Dendritic cell treated with granulocyte-macrophage colony-stimulating factor and Interleukin-4, amounts not matched to agents 40 ng/mL and 50 ng/mL, for 4 days (primary cell): ENCODE results near the gene JARID2.
A peak's percentile ranks its signal among the peaks of the same experiment; 100 is the strongest.
"Not testable (repeated sequence)": the region's sequence is repeated elsewhere in the genome, so short reads cannot be mapped to it uniquely, and the experiment has no call there.

Experiments used
- H3K27ac Mint-ChIP-seq: one replicate; pipeline ENCODE4 v1.8.0; 2022; ENCODE audit warnings: mild to moderate bottlenecking, mixed read lengths
- H3K27me3 Mint-ChIP-seq: one replicate; pipeline ENCODE4 v1.8.0; 2022; ENCODE audit warnings: mild to moderate bottlenecking, mixed read lengths
- H3K36me3 Mint-ChIP-seq: one replicate; pipeline ENCODE4 v1.8.0; 2022; ENCODE audit warnings: low read depth, mixed read lengths
- H3K4me1 Mint-ChIP-seq: one replicate; pipeline ENCODE4 v1.8.0; 2022; ENCODE audit warnings: low read depth, mixed read lengths
- H3K4me3 Mint-ChIP-seq: one replicate; pipeline ENCODE4 v1.8.0; 2022; ENCODE audit warnings: mild to moderate bottlenecking, moderate library complexity, mixed read lengths
- H3K9me3 Mint-ChIP-seq: one replicate; pipeline ENCODE4 v1.8.0; 2022; ENCODE audit warnings: mixed read lengths
- intact Hi-C: fragments of 100-400 bp; cut with micrococcal nuclease; formaldehyde crosslinking; loops from one replicate; pipeline ENCODE4 v1.15.0; 2022

JARID2 gene

GRCh38 chr6:15296249-15296648, 50.4 kb downstream of the JARID2 start:
- H3K36me3 Mint-ChIP-seq: peaks cover 14% of the 10 kb centered on the region
- no peaks in the 10 kb centered on the region for H3K9me3 Mint-ChIP-seq
- H3K4me3 Mint-ChIP-seq: no peak overlapping the region
- H3K4me1 Mint-ChIP-seq: peaks cover 78% of the 10 kb centered on the region
- H3K27ac Mint-ChIP-seq: peak overlapping the region; percentile 8
- no peaks in the 10 kb centered on the region for H3K27me3 Mint-ChIP-seq
- intact Hi-C loops: no loop called here

- H3K36me3 Mint-ChIP-seq: peaks cover 14% of the 10 kb centered on the region
- H3K27me3 Mint-ChIP-seq: no peaks in the 10 kb centered on the region
- H3K4me1 Mint-ChIP-seq: peaks cover 78% of the 10 kb centered on the region
- no peak overlapping the region for H3K4me3 Mint-ChIP-seq
- intact Hi-C loops: no loop called here
- H3K9me3 Mint-ChIP-seq: no peaks in the 10 kb centered on the region
- H3K27ac Mint-ChIP-seq: peak overlapping the region; percentile 8
These were observed 50.9 kb downstream of the JARID2 start for GRCh38 chr6:15296735-15297134.

- H3K27me3 Mint-ChIP-seq, H3K9me3 Mint-ChIP-seq, H3K36me3 Mint-ChIP-seq, H3K27ac Mint-ChIP-seq, intact Hi-C loops, H3K4me3 Mint-ChIP-seq: not testable (repeated sequence)
- H3K4me1 Mint-ChIP-seq: peaks cover 83% of the 10 kb centered on the region
These were observed 51.3 kb downstream of the JARID2 start for GRCh38 chr6:15297167-15297566.

- Mint-ChIP-seq H3K27ac (no peak overlapping the region), H3K36me3 (peaks cover 2% of the 10 kb centered on the region), H3K27me3 (no peaks in the 10 kb centered on the region), H3K4me1 (peaks cover 79% of the 10 kb centered on the region), H3K9me3 (no peaks in the 10 kb centered on the region), H3K4me3 (no peak overlapping the region)
- intact Hi-C loops: no loop called here
These were observed 52.2 kb downstream of the JARID2 start for GRCh38 chr6:15297895-15298590.

GRCh38 chr6:15299430-15300131, 53.7 kb downstream of the JARID2 start:
- Mint-ChIP-seq H3K4me1 (peaks cover 73% of the 10 kb centered on the region), H3K9me3 (no peaks in the 10 kb centered on the region), H3K27ac (peak overlapping the region; percentile 30), H3K4me3 (no peak overlapping the region), H3K36me3 (peaks cover under 1% of the 10 kb centered on the region), H3K27me3 (no peaks in the 10 kb centered on the region)
- intact Hi-C loops: no loop called here

GRCh38 chr6:15301179-15302006, 55.5 kb downstream of the JARID2 start:
- peaks cover 7% of the 10 kb centered on the region for H3K36me3 Mint-ChIP-seq

GRCh38 chr6:15303162-15303919, 57.5 kb downstream of the JARID2 start:
- H3K4me3 Mint-ChIP-seq: no peak overlapping the region
- H3K4me1 Mint-ChIP-seq: peaks cover 76% of the 10 kb centered on the region
- no peaks in the 10 kb centered on the region for H3K27me3 Mint-ChIP-seq
- H3K36me3 Mint-ChIP-seq: peaks cover 7% of the 10 kb centered on the region
- H3K9me3 Mint-ChIP-seq: no peaks in the 10 kb centered on the region
- intact Hi-C loops: no loop called here
- no peak overlapping the region for H3K27ac Mint-ChIP-seq

More at GRCh38 chr6:15301179-15302006, 55.5 kb downstream of the JARID2 start:
- no peak overlapping the region for H3K27ac Mint-ChIP-seq
- intact Hi-C loops: no loop called here
- H3K4me3 Mint-ChIP-seq: no peak overlapping the region
- H3K4me1 Mint-ChIP-seq: peaks cover 81% of the 10 kb centered on the region
- H3K9me3 Mint-ChIP-seq: no peaks in the 10 kb centered on the region
- no peaks in the 10 kb centered on the region for H3K27me3 Mint-ChIP-seq

GRCh38 chr6:15303920-15304291, 58.0 kb downstream of the JARID2 start:
- no peaks in the 10 kb centered on the region for H3K9me3 Mint-ChIP-seq
- no peaks in the 10 kb centered on the region for H3K27me3 Mint-ChIP-seq
- H3K27ac Mint-ChIP-seq: no peak overlapping the region
- no peak overlapping the region for H3K4me3 Mint-ChIP-seq
- peaks cover 7% of the 10 kb centered on the region for H3K36me3 Mint-ChIP-seq
- intact Hi-C loops: no loop called here
- peaks cover 77% of the 10 kb centered on the region for H3K4me1 Mint-ChIP-seq

- Mint-ChIP-seq H3K9me3 (no peaks in the 10 kb centered on the region), H3K36me3 (peaks cover 7% of the 10 kb centered on the region), H3K4me3 (no peak overlapping the region), H3K27me3 (no peaks in the 10 kb centered on the region), H3K4me1 (peaks cover 77% of the 10 kb centered on the region), H3K27ac (peak overlapping the region; percentile 68)
- intact Hi-C loops: loop anchor here (5.0 kb wide), 1 partner anchor 37 kb away; no protein-coding TSS in a partner anchor
These were observed 58.6 kb downstream of the JARID2 start for GRCh38 chr6:15304337-15305042.

GRCh38 chr6:15305496-15305895, 59.6 kb downstream of the JARID2 start:
- Mint-ChIP-seq H3K4me1 (peaks cover 73% of the 10 kb centered on the region), H3K36me3 (peaks cover 7% of the 10 kb centered on the region), H3K27me3 (no peaks in the 10 kb centered on the region), H3K4me3 (no peak overlapping the region), H3K9me3 (no peaks in the 10 kb centered on the region), H3K27ac (peak overlapping the region; percentile 68)
- intact Hi-C loops: loop anchor here (5.0 kb wide), 1 partner anchor 38 kb away; no protein-coding TSS in a partner anchor

GRCh38 chr6:15305909-15306308, 60.0 kb downstream of the JARID2 start:
- H3K36me3 Mint-ChIP-seq: peaks cover 7% of the 10 kb centered on the region
- H3K4me3 Mint-ChIP-seq: no peak overlapping the region
- intact Hi-C loops: loop anchor here (5.0 kb wide), 1 partner anchor 39 kb away; no protein-coding TSS in a partner anchor
- peaks cover 73% of the 10 kb centered on the region for H3K4me1 Mint-ChIP-seq
- H3K9me3 Mint-ChIP-seq: no peaks in the 10 kb centered on the region
- no peaks in the 10 kb centered on the region for H3K27me3 Mint-ChIP-seq
- H3K27ac Mint-ChIP-seq: peak overlapping the region; percentile 68

GRCh38 chr6:15308435-15309213, 62.8 kb downstream of the JARID2 start:
- peaks cover 7% of the 10 kb centered on the region for H3K36me3 Mint-ChIP-seq
- no peaks in the 10 kb centered on the region for H3K27me3 Mint-ChIP-seq
- peak overlapping the region; percentile 32 for H3K27ac Mint-ChIP-seq
- H3K4me3 Mint-ChIP-seq: no peak overlapping the region
- intact Hi-C loops: loop anchor here (5.0 kb wide), 1 partner anchor 41 kb away; no protein-coding TSS in a partner anchor
- peaks cover 76% of the 10 kb centered on the region for H3K4me1 Mint-ChIP-seq
- H3K9me3 Mint-ChIP-seq: no peaks in the 10 kb centered on the region
